SK-N-SH treated with all-trans-retinoic acid at 6 μM for 48 hours (cell line): ENCODE measurements around the gene DYSF.

ENCODE experiments used
- ATAC-seq: fragments of 200-7000 bp; cut with Tn5 transposase; 3 replicates; pipeline ENCODE4 v1.9.1; 2020; ENCODE audit warnings: mild to moderate bottlenecking, moderate library complexity
- ARNTL ChIP-seq: fragments of 450-650 bp; formaldehyde crosslinking; IDR thresholded peaks from 2 replicates; pipeline ENCODE4 v1.5.0; 2020; ENCODE audit warnings: low read depth, mild to moderate bottlenecking, moderate library complexity, borderline replicate concordance
- BACH2 ChIP-seq: fragments of 250-450 bp; sonication (Bioruptor Pico); IDR thresholded peaks from 2 replicates; pipeline ENCODE4 v1.9.0; 2021; ENCODE audit warnings: mild to moderate bottlenecking, borderline replicate concordance
- CREB5 ChIP-seq: fragments of 250-450 bp; sonication (Bioruptor Pico); IDR thresholded peaks from 2 replicates; pipeline ENCODE4 v1.5.1; 2020; ENCODE audit warnings: low read depth, mild to moderate bottlenecking, moderate library complexity
- CSDC2 ChIP-seq: fragments of 250-450 bp; sonication (Bioruptor Pico); IDR thresholded peaks from 2 replicates; pipeline ENCODE4 v1.5.0; 2020; ENCODE audit warnings: mild to moderate bottlenecking, moderate library complexity
- CSRNP3 ChIP-seq: fragments of 250-450 bp; sonication (Bioruptor Pico); IDR thresholded peaks from 2 replicates; pipeline ENCODE4 v1.5.1; 2021; ENCODE audit warnings: mild to moderate bottlenecking, moderate library complexity
- ESRRG ChIP-seq: fragments of 250-450 bp; sonication (Bioruptor Pico); IDR thresholded peaks from 2 replicates; pipeline ENCODE4 v1.6.1; 2021; ENCODE audit warnings: mild to moderate bottlenecking
- GLIS3 ChIP-seq: fragments of 250-450 bp; sonication (Bioruptor Pico); IDR thresholded peaks from 2 replicates; pipeline ENCODE4 v1.5.0; 2020; ENCODE audit warnings: mild to moderate bottlenecking, moderate library complexity
- ISL1 ChIP-seq: fragments of 250-450 bp; sonication (Bioruptor Pico); IDR thresholded peaks from 2 replicates; pipeline ENCODE4 v2.1.2; 2022; ENCODE audit warnings: mild to moderate bottlenecking, moderate library complexity
- OSR1 ChIP-seq: fragments of 250-450 bp; sonication (Bioruptor Pico); IDR thresholded peaks from 2 replicates; pipeline ENCODE4 v1.8.0; 2022; ENCODE audit warnings: moderate library complexity, mild to moderate bottlenecking, inconsistent platforms
- PATZ1 ChIP-seq: fragments of 250-450 bp; sonication (Bioruptor Pico); IDR thresholded peaks from 2 replicates; pipeline ENCODE4 v1.8.0; 2020; ENCODE audit warnings: mild to moderate bottlenecking, moderate library complexity, borderline replicate concordance
- PPARA ChIP-seq: fragments of 250-450 bp; sonication (Bioruptor Pico); IDR thresholded peaks from 2 replicates; pipeline ENCODE4 v1.5.0; 2020; ENCODE audit warnings: mild to moderate bottlenecking, borderline replicate concordance
- RARB ChIP-seq: fragments of 250-450 bp; sonication (Bioruptor Pico); IDR thresholded peaks from 2 replicates; pipeline ENCODE4 v1.8.0; 2021; ENCODE audit warnings: mild to moderate bottlenecking, moderate library complexity
- SNAI2 ChIP-seq: fragments of 250-450 bp; sonication (Bioruptor Pico); IDR thresholded peaks from 2 replicates; pipeline ENCODE4 v1.5.0; 2020; ENCODE audit warnings: mild to moderate bottlenecking, moderate library complexity
- TCF4 ChIP-seq: fragments of 250-450 bp; sonication (Bioruptor Pico); IDR thresholded peaks from 2 replicates; pipeline ENCODE4 v1.8.0; 2021; ENCODE audit warnings: mild to moderate bottlenecking, moderate library complexity, borderline replicate concordance
- TOX ChIP-seq: fragments of 250-450 bp; sonication (Bioruptor Pico); IDR thresholded peaks from 2 replicates; pipeline ENCODE4 v1.8.0; 2021; ENCODE audit warnings: mild to moderate bottlenecking, moderate library complexity, borderline replicate concordance
- TSHZ2 ChIP-seq: fragments of 250-450 bp; sonication (Bioruptor Pico); IDR thresholded peaks from 2 replicates; pipeline ENCODE4 v1.5.0; 2020; ENCODE audit warnings: mild to moderate bottlenecking, moderate library complexity
- ZC3H10 ChIP-seq: fragments of 250-450 bp; sonication (Bioruptor Pico); IDR thresholded peaks from 2 replicates; pipeline ENCODE4 v1.5.1; 2021; ENCODE audit warnings: mild to moderate bottlenecking, moderate library complexity
- ZFP3 ChIP-seq: fragments of 250-450 bp; sonication (Bioruptor Pico); IDR thresholded peaks from 2 replicates; pipeline ENCODE4 v1.5.0; 2020; ENCODE audit warnings: mild to moderate bottlenecking, moderate library complexity
- ZFP30 ChIP-seq: fragments of 450-650 bp; formaldehyde crosslinking; IDR thresholded peaks from 2 replicates; pipeline ENCODE4 v1.5.0; 2022; ENCODE audit warnings: mild to moderate bottlenecking, moderate library complexity
- ZNF565 ChIP-seq: fragments of 450-650 bp; formaldehyde crosslinking; conservative IDR thresholded peaks from 2 replicates; pipeline ENCODE4 v1.5.0; 2020; ENCODE audit warnings: low read depth, mild to moderate bottlenecking, moderate library complexity
- ZNF70 ChIP-seq: fragments of 450-650 bp; formaldehyde crosslinking; IDR thresholded peaks from 2 replicates; pipeline ENCODE4 v1.5.0; 2020; ENCODE audit warnings: mild to moderate bottlenecking, moderate library complexity
- ZNF8 ChIP-seq: fragments of 450-650 bp; formaldehyde crosslinking; IDR thresholded peaks from 2 replicates; pipeline ENCODE4 v1.5.0; 2020; ENCODE audit warnings: mild to moderate bottlenecking, moderate library complexity

DYSF gene

GRCh38 chr2:71646028-71646427 is 192.7 kb downstream of the DYSF start:
- TF ChIP-seq CSDC2 (CRISPR knock-in tag) = no peak
- TF ChIP-seq SNAI2 (CRISPR knock-in tag) = no peak
- no peak for TF ChIP-seq ESRRG (CRISPR knock-in tag)
- TF ChIP-seq ZNF565 (CRISPR knock-in tag) = no peak
- TF ChIP-seq PPARA (CRISPR knock-in tag) = no peak
- TF ChIP-seq ZNF8 (CRISPR knock-in tag) = no peak
- no peak for TF ChIP-seq CREB5 (CRISPR knock-in tag)
- no peak for TF ChIP-seq BACH2
- TF ChIP-seq TSHZ2 (CRISPR knock-in tag) = no peak
- TF ChIP-seq TOX = no peak
- no peak for TF ChIP-seq ZNF70 (CRISPR knock-in tag)
- no peak for TF ChIP-seq ZFP30 (CRISPR knock-in tag)
- TF ChIP-seq CSRNP3 (CRISPR knock-in tag) = no peak
- no peak for TF ChIP-seq ISL1 (CRISPR knock-in tag)
- TF ChIP-seq OSR1 = no peak
- no peak for TF ChIP-seq TCF4 (CRISPR knock-in tag)
- TF ChIP-seq RARB (CRISPR knock-in tag) = no peak
- TF ChIP-seq ZFP3 (CRISPR knock-in tag) = no peak
- TF ChIP-seq GLIS3 (CRISPR knock-in tag) = no peak
- no peak for TF ChIP-seq PATZ1 (CRISPR knock-in tag)
- TF ChIP-seq, all 23 proteins: peak for 0
- peak; percentile 73 for ATAC-seq

GRCh38 chr2:71647356-71647755 is 194.0 kb downstream of the DYSF start:
- ATAC-seq = no peak
- no peak for TF ChIP-seq TOX
- TF ChIP-seq RARB (CRISPR knock-in tag) = no peak
- no peak for TF ChIP-seq SNAI2 (CRISPR knock-in tag)
- TF ChIP-seq ARNTL (CRISPR knock-in tag) = no peak
- no peak for TF ChIP-seq GLIS3 (CRISPR knock-in tag)
- TF ChIP-seq ISL1 (CRISPR knock-in tag) = no peak
- no peak for TF ChIP-seq ZNF565 (CRISPR knock-in tag)
- TF ChIP-seq OSR1 = no peak
- TF ChIP-seq PATZ1 (CRISPR knock-in tag) = no peak
- no peak for TF ChIP-seq TCF4 (CRISPR knock-in tag)
- no peak for TF ChIP-seq CSRNP3 (CRISPR knock-in tag)
- TF ChIP-seq CREB5 (CRISPR knock-in tag) = no peak
- TF ChIP-seq TSHZ2 (CRISPR knock-in tag) = no peak
- no peak for TF ChIP-seq ZNF8 (CRISPR knock-in tag)
- no peak for TF ChIP-seq ZFP3 (CRISPR knock-in tag)
- TF ChIP-seq BACH2 = no peak
- no peak for TF ChIP-seq ZC3H10 (CRISPR knock-in tag)
